ENCODE measurements around the gene MSTO1. TPM values are rescaled to one million over a fixed set of nuclear protein-coding genes. Genes with fewer than 3 reads are reported as not detected.
"Not testable (repeated sequence)": the region's sequence is repeated elsewhere in the genome, so short reads cannot be mapped to it uniquely, and the experiment has no call there.

Gene MSTO1
- total and polyA plus RNA-seq, 10 of the 15 experiments (the other 5 are each of a cell fraction or from before 2014, with no cell fraction given), result 16.1 to 87.9 (median 46.6) TPM

GRCh38 chr1:155563377-155564022 lies 46.5 kb upstream of the MSTO1 start:
- Histone ChIP-seq H3K79me2 (ENCODE audit: control insufficient read depth, insufficient read depth, low read length) (peaks cover 80% of the 10 kb centered on the region), H2AFZ (ENCODE audit: control insufficient read depth, low read depth, low read length) (peak overlapping the region; percentile 100), H3K4me2 (ENCODE audit: control insufficient read depth, insufficient read depth) (peak overlapping the region; percentile 92), H3K4me3 (peak overlapping the region; percentile 93), H3K27ac (ENCODE audit: control insufficient read depth, insufficient read depth) (peak overlapping the region; percentile 99), H3K9ac (ENCODE audit: control insufficient read depth, insufficient read depth, low read length) (peak overlapping the region; percentile 96)
- RAD21 ChIA-PET (ENCODE audit: unreplicated experiment), result interaction anchor here (0.8 to 1.0 kb wide), 4 partner anchors 27 to 68 kb away, joined by 3 to 5 read pairs (median 4); no protein-coding TSS in a partner anchor
- H3K36me3 ChIP-seq (ENCODE audit: control insufficient read depth in 2 of 2, insufficient read depth in 2 of 2, low read length in 1 of 2); FAIRE-seq; H3K4me1 ChIP-seq (ENCODE audit: control insufficient read depth, insufficient read depth, low read length); H3K27me3 ChIP-seq (replicated peaks in 1 of 2; ENCODE audit: control insufficient read depth in 2 of 2, insufficient read depth in 2 of 2, low read length in 1 of 2); H4K20me1 ChIP-seq (ENCODE audit: control insufficient read depth, insufficient read depth); in situ Hi-C loops (cut with MboI); H3K9me3 ChIP-seq (replicated peaks; ENCODE audit: control insufficient read depth, insufficient read depth, low read length); DNase-seq (ENCODE audit: low read depth, low spot score): not testable (repeated sequence)
- POLR2A ChIA-PET, result interaction anchor here (0.6 to 1.5 kb wide), 8 partner anchors 16 to 312 kb away, joined by 3 to 4 read pairs (median 3); no protein-coding TSS in a partner anchor
- BruUV-seq (replicated peaks), result TSS peak; percentile 80
- TF ChIP-seq ZBED1 (IDR thresholded peaks at IDR 0.05; ENCODE audit: borderline replicate concordance), result 0 out of 2 replicates have a peak, but pooled peaks have one; percentile 14
- peak; percentile 26 for TF ChIP-seq SIN3A (IDR thresholded peaks at IDR 0.05; ENCODE audit: low read depth, low read length)
- peak; percentile 87; the same call in 1 of the 2 replicates for TF ChIP-seq MXI1 (IDR thresholded peaks at IDR 0.05; ENCODE audit: low read depth, low read length)
- peak; percentile 30; the same call in 1 of the 2 replicates for TF ChIP-seq POLR2AphosphoS5 (IDR thresholded peaks at IDR 0.05; ENCODE audit: low read length)
- 0 out of 2 replicates have a peak, but pooled peaks have one; percentile 41 for TF ChIP-seq GATAD2B (conservative IDR thresholded peaks at IDR 0.05; ENCODE audit: low read depth)
- peak; percentile 4 for ATAC-seq
- WGBS (ENCODE audit: insufficient coverage, insufficient replicate concordance, low lambda C conversion rate, missing lambda C conversion rate), result 1% methylated on average over 19 of the region's 19 CpGs
- CTCF ChIA-PET, result interaction anchor here (0.6 kb wide), 1 partner anchor 938 kb away, joined by 3 read pairs; no protein-coding TSS in a partner anchor
- SMC1A ChIA-PET (ENCODE audit: uncharacterized antibody, unreplicated experiment), result interaction anchor here (0.7 to 1.8 kb wide), 4 partner anchors 16 to 59 kb away, joined by 3 to 8 read pairs (median 6); no protein-coding TSS in a partner anchor
- intact Hi-C loops (cut with micrococcal nuclease; ENCODE audit: unreplicated experiment), result loop anchor here (2.0 kb wide), 1 partner anchor 35 kb away; no protein-coding TSS in a partner anchor

Data from GM12878 (cell line).